H7 (cell line): ENCODE data around the gene AZGP1. TPM values are rescaled to one million over a fixed set of nuclear protein-coding genes. Genes with fewer than 3 reads are reported as not detected.

ENCODE experiments used
- DNase-seq: peaks from one replicate; pipeline ENCODE4 v3.0.0; 2012
- H3K27me3 ChIP-seq: 2 replicates; pipeline ENCODE4 v1.6.0; 2011; ENCODE audit warnings: mild to moderate bottlenecking, low read length; ENCODE audit not compliant: control insufficient read depth, insufficient read depth
- H3K36me3 ChIP-seq: replicated peaks from 2 replicates; pipeline ENCODE4 v1.5.1; 2011; ENCODE audit warnings: low read length; ENCODE audit not compliant: control insufficient read depth, insufficient read depth
- H3K4me3 ChIP-seq: 2 replicates; pipeline ENCODE4 v1.5.1; 2011; ENCODE audit warnings: low read depth, mild to moderate bottlenecking, control low read depth, low read length, moderate library complexity; ENCODE audit not compliant: insufficient read depth
- total RNA-seq: library from RNA; depleted of rRNA; stranded (reverse); fragments of >200 nt; shearing (Covaris generic); gene quantifications from 2 replicates; pipeline ENCODE4 v1.2.3, GENCODE V29; 2014; rRNA removed

The AZGP1 gene
- total RNA-seq, 1 experiment from 2014 or later: not detected

DNA sequence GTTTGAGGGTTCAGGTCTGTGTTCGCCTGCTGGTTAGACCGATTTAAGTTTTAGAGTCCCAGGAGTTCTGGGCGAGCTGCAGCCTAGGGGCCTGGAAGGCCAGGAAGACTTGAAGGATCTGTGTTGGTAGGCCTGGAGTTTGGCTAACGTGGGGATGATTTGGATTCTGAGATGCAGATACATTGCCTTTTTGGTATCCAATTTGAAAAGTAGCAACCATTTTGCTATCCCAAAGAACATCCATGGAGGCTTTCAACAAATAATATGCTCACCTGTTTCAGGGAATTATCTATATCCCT is 56.1 kb downstream of the AZGP1 start:
- no peak overlapping the region for H3K4me3 ChIP-seq
- H3K36me3 ChIP-seq: no peaks in the 10 kb centered on the region
- no peaks in the 10 kb centered on the region for H3K27me3 ChIP-seq
- DNase-seq: no peak

DNA sequence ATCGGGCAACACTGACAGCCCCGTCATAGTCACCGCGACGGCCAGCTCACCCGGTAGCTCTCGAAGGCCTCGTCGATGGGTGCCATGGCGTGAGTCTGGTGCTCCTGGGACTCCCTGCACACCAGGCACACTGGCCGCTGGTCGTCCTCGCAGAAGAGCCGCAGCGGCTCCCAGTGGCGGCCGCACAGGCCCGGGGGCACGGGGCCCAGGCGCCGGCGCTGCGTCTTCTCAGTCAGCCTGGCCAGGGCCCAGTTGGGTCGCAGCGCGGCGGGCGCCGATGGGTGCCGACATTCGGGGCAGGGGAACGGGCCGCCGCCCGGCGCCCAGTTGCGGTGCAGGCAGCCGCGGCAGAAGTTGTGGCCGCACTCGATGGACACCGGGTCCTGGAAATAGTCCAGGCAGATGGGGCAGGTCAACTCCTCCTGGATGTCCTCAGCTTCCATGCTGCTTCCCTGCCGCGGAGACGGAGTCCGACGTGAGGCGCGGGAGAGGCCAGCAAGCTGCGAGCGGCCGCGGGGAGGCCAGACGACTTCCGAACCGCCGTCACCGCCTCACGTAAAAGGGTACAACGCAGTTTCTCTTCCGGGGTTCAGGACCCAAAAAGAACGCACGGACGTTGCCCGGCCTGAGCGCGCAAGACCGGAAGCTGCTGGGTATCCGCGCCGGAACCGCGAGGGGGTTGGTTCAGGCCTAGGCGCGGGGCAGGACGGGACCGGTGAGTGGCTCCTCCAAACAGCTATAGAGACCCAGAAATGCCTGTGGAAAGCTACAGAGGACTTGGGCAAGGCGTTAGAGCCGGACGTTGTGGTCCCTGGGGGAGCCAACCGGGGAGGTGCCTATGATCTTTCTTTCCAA is 56.6 kb downstream of the AZGP1 start, which contains the start of gene TRIM4:
Gene TRIM4 (minus strand): TSS at position 572 of the 855 bp plus-strand sequence. CDS start 129 bp downstream, at position 443.
- DNase-seq: no peak
- H3K4me3 ChIP-seq: no peak within 1 kb of the TSS
- no peaks in the 10 kb centered on the region for H3K36me3 ChIP-seq
- H3K27me3 ChIP-seq: no peaks in the 10 kb centered on the region

Other genes with a start within 250 kb of the AZGP1 start
- not detected in 2 replicates for gene CYP3A7, start 240.8 kb downstream of the AZGP1 start, total RNA-seq
- gene CYP3A4, start 191.8 kb downstream of the AZGP1 start, total RNA-seq: not detected in 2 replicates
- 0.48 TPM in 1 of 2 replicates, not detected in the other for gene CYP3A43, start 148.0 kb downstream of the AZGP1 start, total RNA-seq
- not detected in 2 replicates for gene OR2AE1, start 99.0 kb downstream of the AZGP1 start, total RNA-seq
- gene TRIM4, start 56.5 kb downstream of the AZGP1 start, total RNA-seq: 0.28 TPM in 1 of 2 replicates, not detected in the other
- 0.10 and 0.37 TPM in 2 replicates for gene GJC3, start 46.4 kb downstream of the AZGP1 start, total RNA-seq
- gene ZKSCAN1, start 39.6 kb upstream of the AZGP1 start, total RNA-seq: 9.0 and 17.0 TPM in 2 replicates
- 27.2 and 32.9 TPM in 2 replicates for gene ZSCAN21, start 73.7 kb upstream of the AZGP1 start, total RNA-seq
- 40.8 and 51.0 TPM in 2 replicates for gene ZNF3, start 105.7 kb upstream of the AZGP1 start, total RNA-seq
- 51.8 and 59.6 TPM in 2 replicates for gene COPS6, start 112.9 kb upstream of the AZGP1 start, total RNA-seq
- 363 and 383 TPM in 2 replicates for gene MCM7, start 125.4 kb upstream of the AZGP1 start, total RNA-seq
- 15.1 and 23.3 TPM in 2 replicates for gene AP4M1, start 125.6 kb upstream of the AZGP1 start, total RNA-seq
- gene TAF6, start 143.3 kb upstream of the AZGP1 start, total RNA-seq: 104 and 106 TPM in 2 replicates
- gene CNPY4, start 143.6 kb upstream of the AZGP1 start, total RNA-seq: 12.2 and 17.1 TPM in 2 replicates
- gene MBLAC1, start 150.9 kb upstream of the AZGP1 start, total RNA-seq: 1.1 and 3.5 TPM in 2 replicates
- gene LAMTOR4, start 172.9 kb upstream of the AZGP1 start, total RNA-seq: 143 and 165 TPM in 2 replicates
- gene TRAPPC14, start 182.7 kb upstream of the AZGP1 start, total RNA-seq: 13.6 and 14.8 TPM in 2 replicates
- 0.73 and 3.1 TPM in 2 replicates for gene GAL3ST4, start 192.6 kb upstream of the AZGP1 start, total RNA-seq
- gene GPC2, start 201.3 kb upstream of the AZGP1 start, total RNA-seq: 39.1 and 65.8 TPM in 2 replicates
- gene STAG3, start 201.9 kb upstream of the AZGP1 start, total RNA-seq: 2.4 and 10.3 TPM in 2 replicates
- gene PVRIG, start 243.9 kb upstream of the AZGP1 start, total RNA-seq: 0.11 TPM in 1 of 2 replicates, not detected in the other